RPMI7951 (cell line): ENCODE data around the gene GBE1. TPM values are rescaled to one million over a fixed set of nuclear protein-coding genes. Genes with fewer than 3 reads are reported as not detected.
A peak's percentile ranks its signal among the peaks of the same experiment; 100 is the strongest.
"Not testable (repeated sequence)": the region's sequence is repeated elsewhere in the genome, so short reads cannot be mapped to it uniquely, and the experiment has no call there.

Experiments
- DNase-seq: peaks from one replicate; pipeline ENCODE4 v3.0.0-alpha.2; 2012; ENCODE audit warnings: low read depth
- total RNA-seq: library from RNA; depleted of rRNA; stranded (reverse); fragments of >200 nt; shearing (Covaris generic); gene quantifications from 2 replicates; pipeline ENCODE4 v1.2.3, GENCODE V29; 2014; rRNA removed

GBE1 gene
- total RNA-seq, result 124 and 141 TPM in 2 replicates

DNA sequence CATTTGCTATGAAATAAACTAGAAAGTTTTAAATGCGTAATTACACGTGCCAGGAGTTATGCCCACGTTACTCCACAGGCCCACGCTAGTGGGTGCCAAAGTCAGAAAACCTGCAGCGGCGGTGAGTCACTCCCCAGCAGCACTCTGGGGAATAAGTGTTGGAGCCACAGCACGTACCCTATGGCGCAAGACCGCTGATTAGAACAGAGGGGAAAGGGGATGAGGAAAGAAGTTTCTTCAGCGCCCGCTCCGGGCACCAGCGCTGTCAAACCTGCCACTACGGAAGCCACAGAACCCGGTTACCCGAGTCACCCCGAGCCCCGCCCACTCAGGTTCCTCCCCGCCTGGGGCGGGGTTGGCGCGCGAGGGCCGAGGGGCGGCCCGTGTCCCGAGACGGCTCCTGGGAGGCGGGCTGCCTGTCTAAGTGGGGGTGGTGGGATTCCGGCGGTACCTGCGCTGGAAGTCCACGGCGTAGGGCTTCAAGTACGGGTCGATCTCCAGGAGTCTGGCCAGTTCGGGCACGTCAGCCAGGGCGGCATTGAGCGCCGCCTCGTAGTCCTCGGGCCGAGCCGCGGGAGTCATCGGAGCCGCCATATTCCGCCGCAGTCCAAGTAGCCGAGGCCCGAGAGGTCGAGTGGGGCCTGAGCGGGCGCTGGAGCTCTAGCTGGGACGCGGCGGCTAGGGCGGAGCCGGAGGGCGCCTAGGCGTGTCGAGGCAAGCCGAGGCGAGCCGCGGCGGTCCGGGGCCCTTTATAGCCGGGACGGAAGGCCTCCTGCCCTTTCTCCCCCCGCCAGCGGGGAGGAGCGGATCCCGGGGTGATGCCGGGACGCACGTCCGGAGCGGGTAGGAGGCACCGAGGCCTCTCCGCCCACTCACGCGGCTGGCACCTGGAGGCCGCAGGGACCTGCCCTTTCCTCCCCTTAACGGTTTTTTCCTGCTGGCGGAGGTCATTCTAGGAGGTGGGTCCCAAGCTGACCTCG is at the start of gene GBE1:
Gene GBE1, minus strand, starts transcription at position 722 of the 980 bp plus-strand sequence. Its CDS starts 128 bp downstream, at position 594.
- DNase-seq, result peak; percentile 95

- no peak for DNase-seq
Observed at GRCh38 chr3:81808900-81809299, 47.5 kb upstream of the GBE1 start.

- no peak for DNase-seq
Observed at GRCh38 chr3:81799403-81799802, 38.0 kb upstream of the GBE1 start.

- no peak for DNase-seq
Observed at GRCh38 chr3:81793410-81793809, 32.0 kb upstream of the GBE1 start.

- DNase-seq, result no peak
Observed at GRCh38 chr3:81790117-81790516, 28.7 kb upstream of the GBE1 start.

GRCh38 chr3:81789691-81790090 is 28.2 kb upstream of the GBE1 start:
- DNase-seq, result no peak

DNA sequence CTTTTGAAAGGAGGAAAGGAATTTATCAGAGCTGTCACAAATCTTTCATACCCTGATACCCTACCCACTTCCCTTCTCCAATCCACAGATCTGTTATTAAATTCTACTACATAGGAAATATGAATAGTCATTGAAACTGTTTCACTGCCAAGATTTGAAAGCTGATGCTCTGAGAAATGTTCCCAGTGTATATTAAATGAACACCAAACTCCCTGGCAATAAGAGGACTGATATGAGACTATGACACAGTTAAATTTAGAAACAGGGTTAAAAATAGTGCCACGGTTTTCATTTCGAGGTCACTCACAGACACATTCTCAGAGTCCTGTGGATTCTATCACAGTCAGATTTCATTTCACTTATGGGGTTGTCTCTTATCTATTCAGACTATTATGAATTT is 27.2 kb upstream of the GBE1 start:
- no peak for DNase-seq

GRCh38 chr3:81788044-81788443 is 26.6 kb upstream of the GBE1 start:
- no peak for DNase-seq

GRCh38 chr3:81782585-81782984 is 21.1 kb upstream of the GBE1 start:
- no peak for DNase-seq

DNA sequence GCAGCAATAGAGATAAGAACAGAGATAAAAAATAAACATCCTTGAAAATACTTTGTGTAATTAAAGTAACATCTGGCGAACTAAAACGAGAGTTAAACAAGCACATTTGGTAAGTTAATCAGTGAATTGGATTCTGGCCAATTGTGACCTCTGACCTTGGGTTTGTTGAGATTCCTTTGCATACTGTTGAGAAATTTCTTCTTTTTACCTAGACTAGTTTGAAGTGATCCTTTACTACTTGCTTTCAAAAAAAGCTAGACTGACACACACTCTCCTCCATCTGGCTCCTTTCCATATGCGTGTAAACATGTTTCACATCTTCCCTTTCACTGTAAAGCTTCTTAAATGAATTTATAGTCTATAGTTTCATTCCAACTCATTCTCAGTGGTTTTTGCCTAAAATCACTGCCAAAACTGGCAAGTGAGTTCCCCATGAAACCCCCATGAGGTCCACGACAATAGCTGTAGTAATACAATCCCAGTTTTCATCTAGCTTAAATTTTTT is 17.3 kb upstream of the GBE1 start:
- peak; percentile 70 for DNase-seq

DNA sequence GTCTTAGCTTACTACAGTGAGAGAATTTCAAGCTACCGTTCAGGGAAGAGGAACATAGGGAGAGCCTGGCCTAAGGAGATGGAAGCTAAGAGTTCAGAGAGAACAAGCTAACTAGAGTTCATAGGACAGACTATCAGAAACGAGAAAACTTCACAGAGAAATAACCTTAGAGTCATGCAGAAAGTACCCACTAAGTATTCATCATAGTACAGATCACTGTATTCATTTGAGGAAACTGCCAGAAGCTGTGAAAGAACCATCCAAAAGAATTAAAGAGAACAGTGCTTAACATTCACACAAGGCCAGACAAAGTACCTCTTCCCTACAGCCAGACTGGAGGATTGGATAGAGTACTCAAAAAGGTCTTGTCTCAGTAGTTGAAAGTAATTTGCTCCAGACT is 15.2 kb upstream of the GBE1 start:
- no peak for DNase-seq

DNA sequence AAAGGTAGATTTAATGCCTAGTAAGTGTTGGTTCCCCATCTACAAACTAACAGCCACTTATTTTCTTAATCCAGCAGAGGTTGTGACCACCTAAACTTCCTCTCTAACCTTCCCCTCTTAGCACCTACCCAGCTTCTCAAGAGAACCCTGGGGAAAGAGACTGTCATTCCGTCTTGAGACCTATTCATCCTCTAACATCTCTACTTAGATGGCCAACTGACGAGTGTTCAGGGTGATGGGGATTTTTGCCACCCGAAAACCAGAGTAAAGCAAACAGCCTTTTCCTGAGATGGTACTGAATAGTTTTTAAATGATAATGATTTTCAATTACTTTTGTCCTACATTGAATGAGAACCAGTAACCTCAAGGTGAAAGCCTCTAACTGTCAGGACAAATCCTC is 9.3 kb upstream of the GBE1 start:
- DNase-seq, result no peak

GRCh38 chr3:81769299-81769698 is 7.9 kb upstream of the GBE1 start:
- no peak for DNase-seq

- DNase-seq, result not testable (repeated sequence)
Observed at GRCh38 chr3:81767250-81767859, 5.9 kb upstream of the GBE1 start.

DNA sequence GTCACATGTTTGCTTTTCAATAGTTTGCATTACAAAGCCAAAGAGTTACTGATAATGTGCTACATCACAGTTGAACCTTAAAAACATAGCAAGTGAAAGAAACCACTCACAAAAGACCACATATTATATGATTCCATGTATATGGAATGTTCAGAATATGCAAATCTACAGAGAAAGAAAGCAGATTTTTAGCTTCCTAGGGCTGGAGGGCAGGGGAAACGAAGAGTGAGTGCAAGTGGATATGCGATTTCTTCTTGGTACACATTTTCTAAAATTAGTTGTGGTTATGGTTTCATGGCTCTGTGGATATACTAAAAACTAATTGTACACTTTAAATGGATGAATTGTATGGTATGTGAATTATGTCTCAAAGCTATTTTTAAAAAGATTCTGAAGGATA is 4.0 kb upstream of the GBE1 start:
- DNase-seq, result peak; percentile 18

DNA sequence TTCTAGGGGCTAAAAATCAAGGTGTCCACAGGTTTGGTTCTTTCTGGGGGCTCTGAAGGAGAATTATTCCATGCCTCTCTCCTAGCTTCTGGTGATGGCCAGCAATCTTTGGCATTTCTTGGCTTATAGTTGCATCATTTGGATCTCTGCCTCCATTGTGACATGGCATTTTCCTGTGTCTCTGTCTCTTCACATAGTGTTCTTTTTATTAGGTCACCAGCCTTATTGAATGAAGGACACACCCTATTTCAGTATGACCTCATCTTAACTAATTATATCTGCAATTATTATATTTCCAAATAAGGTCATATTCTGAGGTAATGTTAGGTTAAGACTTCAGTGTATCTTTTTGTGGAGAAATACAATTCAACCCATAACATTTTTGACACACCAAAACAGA is 3.2 kb upstream of the GBE1 start:
- DNase-seq, result no peak

GRCh38 chr3:81764002-81764401 is 2.6 kb upstream of the GBE1 start:
- no peak for DNase-seq

DNA sequence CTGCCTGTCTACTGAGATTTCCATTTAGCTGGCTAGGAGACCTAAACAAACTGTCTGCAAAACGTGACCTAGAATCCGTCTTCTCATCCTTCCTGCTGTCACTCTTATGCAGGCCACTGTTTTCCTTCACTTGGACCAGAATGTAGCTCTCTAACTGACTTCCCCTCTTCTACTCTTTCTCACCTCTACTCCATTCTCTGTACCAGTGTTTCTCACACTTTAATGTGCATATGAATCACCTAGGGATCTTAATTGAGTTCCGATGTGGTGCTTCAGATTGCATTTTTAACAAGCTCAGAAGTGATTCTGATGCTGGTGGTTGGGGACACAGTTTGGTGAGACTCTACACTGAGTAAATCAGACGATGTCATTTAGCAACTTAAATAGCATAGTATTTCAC is 1.6 kb upstream of the GBE1 start:
- DNase-seq, result no peak

- DNase-seq, result peak; percentile 24
Observed at GRCh38 chr3:81761904-81762580, 597 bp upstream of the GBE1 start.

DNA sequence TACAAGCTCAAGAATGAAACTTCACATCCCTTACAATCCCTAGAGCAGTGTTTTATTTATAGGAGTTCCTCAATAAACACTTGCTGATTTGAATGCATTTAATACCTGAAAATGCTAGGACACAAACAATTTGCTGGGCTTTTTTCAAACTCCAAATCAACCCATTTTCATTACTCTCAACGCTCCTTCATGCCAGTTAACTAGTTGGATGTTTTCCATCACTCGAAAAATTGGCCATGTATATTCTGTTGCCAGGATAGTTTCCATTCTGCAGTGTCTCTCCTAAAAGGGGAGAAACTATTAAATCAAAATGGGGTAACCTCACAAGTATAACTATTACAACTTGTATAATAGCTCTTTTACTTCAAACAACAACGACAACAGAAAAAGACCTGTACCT is 1.2 kb downstream of the GBE1 start:
- DNase-seq, result peak; percentile 23

DNA sequence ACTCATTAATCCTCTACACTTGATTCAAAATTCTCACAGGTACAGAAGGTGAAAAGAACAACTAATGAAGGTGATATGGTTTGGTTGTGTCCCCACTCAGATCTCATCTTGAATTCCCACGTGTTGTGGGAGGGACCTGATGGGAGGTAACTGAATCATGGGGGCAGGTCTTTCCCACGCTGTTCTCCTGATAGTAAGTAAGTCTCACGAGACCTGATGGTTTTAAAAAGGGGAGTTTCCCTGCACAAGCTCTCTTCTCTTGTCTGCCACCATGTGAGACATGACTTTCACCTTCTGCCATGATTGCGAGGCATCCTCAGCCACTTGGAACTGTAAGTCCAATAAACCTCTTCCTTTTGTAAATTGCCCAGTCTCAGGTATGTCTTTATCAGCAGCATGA is 2.7 kb downstream of the GBE1 start:
- not testable (repeated sequence) for DNase-seq

GRCh38 chr3:81758275-81758674 is 3.2 kb downstream of the GBE1 start:
- peak; percentile 67 for DNase-seq
